ENCODE data around the gene GTPBP6. TPM values are rescaled to one million over a fixed set of nuclear protein-coding genes. Genes with fewer than 3 reads are reported as not detected.

Gene GTPBP6
- total RNA-seq, 1 experiment from 2014 or later: 41.6 TPM

- intact Hi-C loops (cut with micrococcal nuclease): no loop called here
- no peak overlapping the region for H3K27ac ChIP-seq (ENCODE audit: low read depth, low read length)
- H3K36me3 ChIP-seq (ENCODE audit: control insufficient read depth in 1 of 2, insufficient read depth in 2 of 2, low read length in 2 of 2): peaks cover 0 to 6% of the 10 kb centered on the region in 2 experiments; a peak in 2 of 4 replicates
- no peaks in the 10 kb centered on the region for H3K4me1 ChIP-seq (ENCODE audit: control insufficient read depth in 1 of 2, insufficient read depth in 2 of 2, low read length in 2 of 2)
- ATAC-seq: no peak
- H3K9me3 ChIP-seq (ENCODE audit: control insufficient read depth in 1 of 2, insufficient read depth in 1 of 2, low read depth in 1 of 2, low read length in 2 of 2): no peaks in the 10 kb centered on the region
- no peak overlapping the region for H3K9ac ChIP-seq (ENCODE audit: low read length)
- no peak overlapping the region for H3K4me3 ChIP-seq (replicated peaks in 1 of 2; ENCODE audit: low read depth in 1 of 2, low read length in 2 of 2)
- TF ChIP-seq ZNF274 (IDR thresholded peaks at IDR 0.05; ENCODE audit: low read depth, low read length): no peak
- RAD21 ChIA-PET (ENCODE audit: low non-redundant PET in 1 of 2, low total read pairs in 2 of 2, uncharacterized antibody in 2 of 2, unreplicated experiment in 2 of 2): no interaction called here
- H3K9me2 ChIP-seq (ENCODE audit: insufficient read depth): no peaks in the 10 kb centered on the region
- POLR2A ChIA-PET: no interaction called here
- H4K20me1 ChIP-seq (ENCODE audit: insufficient read depth): no peaks in the 10 kb centered on the region
- CTCF ChIA-PET: no interaction called here
- BruUV-seq (replicated peaks): no TSS peak
- H2AFZ ChIP-seq (ENCODE audit: low read depth, low read length, poor library complexity, severe bottlenecking): no peak overlapping the region
- no peaks in the 10 kb centered on the region for H3K79me2 ChIP-seq (ENCODE audit: insufficient read depth, low read length)
- DNase-seq (ENCODE audit: low read depth, low spot score): no peak
- H3K27me3 ChIP-seq (ENCODE audit: insufficient read depth, low read length): no peaks in the 10 kb centered on the region
- no peak overlapping the region for H3K4me2 ChIP-seq (ENCODE audit: low read length)
Measured at GRCh38 chrX:290476-291166, 28.0 kb downstream of the GTPBP6 start.

GRCh38 chrX:288561-288991, 30.0 kb downstream of the GTPBP6 start:
- POLR2A ChIA-PET: no interaction called here
- intact Hi-C loops (cut with micrococcal nuclease): no loop called here

More at GRCh38 chrX:288561-288991, 30.0 kb downstream of the GTPBP6 start:
- no peaks in the 10 kb centered on the region for H3K79me2 ChIP-seq (ENCODE audit: insufficient read depth, low read length)
- H3K9me3 ChIP-seq (ENCODE audit: control insufficient read depth in 1 of 2, insufficient read depth in 1 of 2, low read depth in 1 of 2, low read length in 2 of 2): no peaks in the 10 kb centered on the region; a peak in 1 of 4 replicates
- H3K9ac ChIP-seq (ENCODE audit: low read length): no peak overlapping the region
- DNase-seq (ENCODE audit: low read depth, low spot score) (no peak), ATAC-seq (no peak)
- RAD21 ChIA-PET (ENCODE audit: low non-redundant PET in 1 of 2, low total read pairs in 2 of 2, uncharacterized antibody in 2 of 2, unreplicated experiment in 2 of 2): no interaction called here
- H3K4me1 ChIP-seq (ENCODE audit: control insufficient read depth in 1 of 2, insufficient read depth in 2 of 2, low read length in 2 of 2): no peaks in the 10 kb centered on the region; a peak in 1 of 4 replicates
- no peaks in the 10 kb centered on the region for H4K20me1 ChIP-seq (ENCODE audit: insufficient read depth)
- no peak overlapping the region for H3K4me2 ChIP-seq (ENCODE audit: low read length)
- CTCF ChIA-PET: no interaction called here
- H3K4me3 ChIP-seq (replicated peaks in 1 of 2; ENCODE audit: low read depth in 1 of 2, low read length in 2 of 2): no peak overlapping the region
- H3K27me3 ChIP-seq (ENCODE audit: insufficient read depth, low read length): no peaks in the 10 kb centered on the region
- H3K27ac ChIP-seq (ENCODE audit: low read depth, low read length): no peak overlapping the region
- peaks cover 0 to 16% of the 10 kb centered on the region in 2 experiments; a peak in 2 of 4 replicates for H3K36me3 ChIP-seq (ENCODE audit: control insufficient read depth in 1 of 2, insufficient read depth in 2 of 2, low read length in 2 of 2)
- no peak overlapping the region for H2AFZ ChIP-seq (ENCODE audit: low read depth, low read length, poor library complexity, severe bottlenecking)
- H3K9me2 ChIP-seq (ENCODE audit: insufficient read depth): no peaks in the 10 kb centered on the region
- TF ChIP-seq EGR1 (IDR thresholded peaks at IDR 0.05; ENCODE audit: low read depth) (no peak), EZH2 (IDR thresholded peaks at IDR 0.05) (no peak), ATF3 (IDR thresholded peaks at IDR 0.05) (no peak), ZFX (IDR thresholded peaks at IDR 0.05) (no peak)
- BruUV-seq (replicated peaks): no TSS peak

Data from HCT116 (cell line).